Measurements from ENCODE around the gene CCDC170.

DNA sequence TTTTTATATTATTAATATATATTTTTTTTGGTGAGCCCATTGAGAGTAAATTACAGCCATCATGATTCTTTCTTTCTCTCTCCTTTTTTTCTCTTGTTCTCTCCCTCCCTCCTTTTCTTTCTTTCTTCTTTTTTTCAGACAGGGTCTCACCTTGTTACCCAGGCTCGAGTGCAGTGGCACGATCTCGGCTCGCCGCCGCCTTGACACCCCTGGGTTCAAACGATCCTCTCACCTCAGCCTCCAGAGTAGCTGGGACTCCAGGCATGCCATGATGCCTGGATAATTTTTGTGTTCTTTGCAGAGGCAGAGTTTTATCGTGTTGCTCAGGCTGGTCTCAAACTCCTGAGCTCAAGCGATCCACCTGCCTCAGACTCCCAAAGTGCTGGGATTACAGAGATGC is 1.6 kb downstream of the CCDC170 start:
- TF ChIP-seq, protein P1, sequence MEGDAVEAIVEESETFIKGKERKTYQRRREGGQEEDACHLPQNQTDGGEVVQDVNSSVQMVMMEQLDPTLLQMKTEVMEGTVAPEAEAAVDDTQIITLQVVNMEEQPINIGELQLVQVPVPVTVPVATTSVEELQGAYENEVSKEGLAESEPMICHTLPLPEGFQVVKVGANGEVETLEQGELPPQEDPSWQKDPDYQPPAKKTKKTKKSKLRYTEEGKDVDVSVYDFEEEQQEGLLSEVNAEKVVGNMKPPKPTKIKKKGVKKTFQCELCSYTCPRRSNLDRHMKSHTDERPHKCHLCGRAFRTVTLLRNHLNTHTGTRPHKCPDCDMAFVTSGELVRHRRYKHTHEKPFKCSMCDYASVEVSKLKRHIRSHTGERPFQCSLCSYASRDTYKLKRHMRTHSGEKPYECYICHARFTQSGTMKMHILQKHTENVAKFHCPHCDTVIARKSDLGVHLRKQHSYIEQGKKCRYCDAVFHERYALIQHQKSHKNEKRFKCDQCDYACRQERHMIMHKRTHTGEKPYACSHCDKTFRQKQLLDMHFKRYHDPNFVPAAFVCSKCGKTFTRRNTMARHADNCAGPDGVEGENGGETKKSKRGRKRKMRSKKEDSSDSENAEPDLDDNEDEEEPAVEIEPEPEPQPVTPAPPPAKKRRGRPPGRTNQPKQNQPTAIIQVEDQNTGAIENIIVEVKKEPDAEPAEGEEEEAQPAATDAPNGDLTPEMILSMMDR (IDR thresholded peaks at IDR 0.05; ENCODE audit: borderline replicate concordance, extremely low read depth, low read length, poor library complexity, severe bottlenecking): no peak
- TF ChIP-seq EZH2 (IDR thresholded peaks at IDR 0.05; ENCODE audit: borderline replicate concordance, low read depth, low read length, severe bottlenecking): no peak
